ENCODE data around the gene PERP. TPM values are rescaled to one million over a fixed set of nuclear protein-coding genes. Genes with fewer than 3 reads are reported as not detected.

PERP gene
- total and polyA plus RNA-seq, 2 of the 8 experiments (the other 6 are each of a cell fraction or from before 2014, with no cell fraction given): 21.0 to 26.7 TPM

- Histone ChIP-seq H3K9ac (replicated peaks in 1 of 4; ENCODE audit: extremely low read depth in 1 of 4, low read depth in 3 of 4, low read length in 3 of 4) (no peak overlapping the region), H3K4me3 (ENCODE audit: extremely low read depth in 1 of 4, insufficient read depth in 2 of 4, low read depth in 3 of 4, low read length in 4 of 4) (no peak overlapping the region), H2BK5ac (ENCODE audit: low read depth, low read length) (no peak overlapping the region), H4K20me1 (replicated peaks in 1 of 2; ENCODE audit: control insufficient read depth in 1 of 2, insufficient read depth in 2 of 2, low read length in 2 of 2) (no peaks in the 10 kb centered on the region), H4K91ac (replicated peaks; ENCODE audit: insufficient read length, low read length) (no peak overlapping the region), H2BK15ac (ENCODE audit: low read length) (no peak overlapping the region), H2BK120ac (replicated peaks; ENCODE audit: low read depth, low read length) (no peak overlapping the region), H3K9me3 (ENCODE audit: insufficient read depth in 2 of 2, low read depth in 1 of 2, low read length in 1 of 2) (no peaks in the 10 kb centered on the region), H3K14ac (ENCODE audit: insufficient read length) (no peak overlapping the region), H2BK20ac (ENCODE audit: low read length) (no peak overlapping the region), H3K79me2 (ENCODE audit: control insufficient read depth in 1 of 2, insufficient read depth in 2 of 2, low read length in 2 of 2) (no peaks in the 10 kb centered on the region), H3K27ac (ENCODE audit: low read depth, low read length) (no peak overlapping the region), H2BK12ac (ENCODE audit: low read depth, low read length) (no peak overlapping the region), H3K23ac (ENCODE audit: insufficient read length) (no peak overlapping the region), H3K23me2 (ENCODE audit: low read depth, low read length) (0 out of 2 replicates have a peak, but pooled peaks cover 1% of the 10 kb centered on the region), H3K4ac (replicated peaks; ENCODE audit: insufficient read length, low read depth, low read length) (no peak overlapping the region), H3K56ac (replicated peaks; ENCODE audit: insufficient read length, low read depth, low read length) (no peak overlapping the region), H3K4me2 (ENCODE audit: insufficient read depth in 1 of 2, low read depth in 2 of 2, low read length in 2 of 2) (0 out of 4 replicates have a peak overlapping the region, but pooled peaks of 1 of the 2 experiments have one; percentile 26), H3K36me3 (ENCODE audit: control insufficient read depth in 2 of 4, insufficient read depth in 4 of 4, low read length in 3 of 4) (no peaks in the 10 kb centered on the region; a peak in 1 of 8 replicates), H2AK5ac (ENCODE audit: low read depth, low read length) (no peak overlapping the region), H3K79me1 (ENCODE audit: low read depth, low read length) (no peaks in the 10 kb centered on the region), H2AFZ (ENCODE audit: low read length) (no peak overlapping the region), H3K4me1 (replicated peaks in 1 of 4; ENCODE audit: control insufficient read depth in 3 of 4, insufficient read depth in 4 of 4, low read length in 3 of 4) (peaks cover 6 to 12% (median 9%) of the 10 kb centered on the region in 4 experiments), H3K27me3 (replicated peaks in 1 of 4; ENCODE audit: control insufficient read depth in 3 of 4, extremely low read depth in 1 of 4, insufficient read depth in 3 of 4, low read length in 3 of 4) (peaks cover 0 to 3% (median 1%) of the 10 kb centered on the region in 4 experiments; a peak in 1 of 7 replicates), H4K8ac (ENCODE audit: extremely low read depth, insufficient read depth, low read length) (no peak overlapping the region), H4K5ac (ENCODE audit: insufficient read length, low read depth, low read length) (no peak overlapping the region), H3K18ac (ENCODE audit: extremely low read depth, low read length) (no peak overlapping the region)
- ChIA-PET POLR2A (ENCODE audit: partially characterized antibody) (interaction anchor here (1.0 kb wide), 1 partner anchor 20 kb away, joined by 6 read pairs; no protein-coding TSS in a partner anchor), CTCF (ENCODE audit: partially characterized antibody) (interaction anchor here (0.9 to 6.9 kb wide), 5 partner anchors 9 to 80 kb away, joined by 3 to 45 read pairs (median 3); no protein-coding TSS in a partner anchor)
- FAIRE-seq: peak; percentile 97
- 50% methylated on average over 5 of the region's 5 CpGs; no CpG with 5 or more reads in 1 of the 2 experiments for WGBS, 2 experiments (ENCODE audit: extremely low coverage in 1 of 2, insufficient coverage in 1 of 2, insufficient read length in 1 of 2, insufficient replicate concordance in 2 of 2, low coverage in 1 of 2, low lambda C conversion rate in 2 of 2, missing lambda C conversion rate in 1 of 2)
- peak in 1 of 2 experiments; percentile 50 for DNase-seq (ENCODE audit: low read depth in 1 of 2, low spot score in 2 of 2)
- TF ChIP-seq SIRT6 (IDR thresholded peaks at IDR 0.05; ENCODE audit: low read length): no peak
- TF ChIP-seq ZNF274 (IDR thresholded peaks at IDR 0.05; ENCODE audit: borderline replicate concordance, extremely low read depth, low read length): no peak
- TF ChIP-seq TAF7 (optimal IDR thresholded peaks at IDR 0.05; ENCODE audit: borderline replicate concordance, low read depth, low read length): no peak
- TF ChIP-seq CTBP2 (IDR thresholded peaks at IDR 0.05; ENCODE audit: borderline replicate concordance, insufficient read depth, insufficient read length, low read length): no peak
- no peak for TF ChIP-seq BACH1 (IDR thresholded peaks at IDR 0.05; ENCODE audit: low read length)
- TF ChIP-seq RAD21 (IDR thresholded peaks at IDR 0.05 in 1 of 2, conservative IDR thresholded peaks at IDR 0.05 in 1 of 2; ENCODE audit: low read depth in 2 of 2, low read length in 2 of 2): no peak
- TF ChIP-seq SAP30 (IDR thresholded peaks at IDR 0.05; ENCODE audit: insufficient read depth, insufficient replicate concordance, low read length): no peak
- TF ChIP-seq TAF1 (IDR thresholded peaks at IDR 0.05; ENCODE audit: low read depth, low read length): no peak
- no peak for TF ChIP-seq CEBPB (IDR thresholded peaks at IDR 0.05; ENCODE audit: low read depth, low read length)
- no peak for TF ChIP-seq HDAC2 (IDR thresholded peaks at IDR 0.05; ENCODE audit: borderline replicate concordance in 1 of 2, low read depth in 2 of 2, low read length in 2 of 2)
- no peak for TF ChIP-seq POLR2A (IDR thresholded peaks at IDR 0.05; ENCODE audit: control extremely low read depth in 1 of 2, low read depth in 2 of 2, low read length in 2 of 2)
Observed at GRCh38 chr6:138086573-138087196, 20.5 kb downstream of the PERP start.
